HL-60 (cell line): Measurements from ENCODE around the gene BIN1.
A peak's percentile ranks its signal among the peaks of the same experiment; 100 is the strongest.

Experiments
- DNase-seq, 2 experiments: peaks; one replicate each; pipeline ENCODE4 v3.0.0-alpha.2; 2010 to 2020; ENCODE audit warnings: low read depth in 1 of 2, low spot score in 1 of 2
- H3K27ac ChIP-seq: fragments of 250-450 bp; sonication (Bioruptor Pico); replicated peaks from 2 replicates; pipeline ENCODE4 v1.5.1; 2020; ENCODE audit warnings: mild to moderate bottlenecking, moderate library complexity
- H3K27me3 ChIP-seq: fragments of 250-450 bp; sonication (Bioruptor Pico); 2 replicates; pipeline ENCODE4 v1.5.1; 2021; ENCODE audit warnings: mild to moderate bottlenecking, moderate library complexity; ENCODE audit not compliant: insufficient read depth, poor library complexity, severe bottlenecking
- H3K4me3 ChIP-seq: replicated peaks from 2 replicates; pipeline ENCODE4 v1.5.1; 2011; ENCODE audit warnings: mild to moderate bottlenecking, control low read depth, low read length; ENCODE audit not compliant: insufficient read depth
- CTCF ChIP-seq: IDR thresholded peaks from one replicate; pipeline ENCODE4 v1.5.1; 2011; ENCODE audit warnings: low read length, control low read depth, inconsistent platforms; ENCODE audit not compliant: insufficient read depth
- GABPA ChIP-seq: IDR thresholded peaks from 2 replicates; pipeline ENCODE4 v1.6.1; 2012; ENCODE audit warnings: low read depth
- POLR2AphosphoS5 ChIP-seq: IDR thresholded peaks from 2 replicates; pipeline ENCODE4 v1.6.1; 2012; ENCODE audit warnings: low read depth
- REST ChIP-seq: IDR thresholded peaks from 2 replicates; pipeline ENCODE4 v1.6.1; 2012; ENCODE audit warnings: low read depth; ENCODE audit not compliant: insufficient replicate concordance
- SPI1 ChIP-seq: IDR thresholded peaks from 2 replicates; pipeline ENCODE4 v1.6.1; 2012; ENCODE audit warnings: low read depth, mild to moderate bottlenecking, borderline replicate concordance

Gene BIN1

GRCh38 chr2:127107622-127107999 is 657 bp upstream of the BIN1 start:
- H3K27me3 ChIP-seq = peaks cover 16% of the 10 kb centered on the region
- no peak for DNase-seq
- no peak for TF ChIP-seq REST
- no peak for TF ChIP-seq GABPA
- peak overlapping the region; percentile 57 for H3K4me3 ChIP-seq
- no peak overlapping the region for H3K27ac ChIP-seq

DNA sequence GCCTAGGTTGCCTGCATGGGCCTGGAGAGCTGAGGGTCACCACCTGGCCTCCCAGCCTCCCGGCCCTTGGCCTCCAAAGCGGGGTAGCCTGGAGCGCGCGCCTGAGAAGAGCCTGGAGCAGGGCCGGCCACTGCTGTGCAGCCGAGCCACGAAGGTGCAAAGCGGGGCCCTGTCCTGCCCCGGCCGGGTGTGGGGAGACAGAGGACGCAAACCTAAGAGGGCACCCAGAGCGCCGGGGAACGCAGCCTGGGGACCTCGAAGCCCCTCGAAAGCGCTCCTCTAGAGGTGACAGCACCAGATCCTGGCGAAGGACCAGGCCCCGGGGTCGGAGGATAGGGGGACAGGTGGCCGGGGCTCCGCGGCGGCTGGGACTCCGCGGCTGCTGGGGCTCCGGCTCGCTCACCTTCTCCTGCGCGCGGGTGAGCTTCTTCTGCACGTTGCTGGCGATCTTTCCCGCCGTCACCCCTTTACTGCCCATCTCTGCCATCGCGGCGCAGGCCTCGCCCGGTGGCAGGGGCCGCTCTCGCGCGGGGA is 430 bp downstream of the BIN1 start:
- DNase-seq = no peak
- Histone ChIP-seq H3K27ac (no peak overlapping the region), H3K27me3 (peaks cover 16% of the 10 kb centered on the region), H3K4me3 (peak overlapping the region; percentile 57)
- TF ChIP-seq REST (no peak), CTCF (no peak), POLR2AphosphoS5 (no peak), SPI1 (no peak), GABPA (no peak)

DNA sequence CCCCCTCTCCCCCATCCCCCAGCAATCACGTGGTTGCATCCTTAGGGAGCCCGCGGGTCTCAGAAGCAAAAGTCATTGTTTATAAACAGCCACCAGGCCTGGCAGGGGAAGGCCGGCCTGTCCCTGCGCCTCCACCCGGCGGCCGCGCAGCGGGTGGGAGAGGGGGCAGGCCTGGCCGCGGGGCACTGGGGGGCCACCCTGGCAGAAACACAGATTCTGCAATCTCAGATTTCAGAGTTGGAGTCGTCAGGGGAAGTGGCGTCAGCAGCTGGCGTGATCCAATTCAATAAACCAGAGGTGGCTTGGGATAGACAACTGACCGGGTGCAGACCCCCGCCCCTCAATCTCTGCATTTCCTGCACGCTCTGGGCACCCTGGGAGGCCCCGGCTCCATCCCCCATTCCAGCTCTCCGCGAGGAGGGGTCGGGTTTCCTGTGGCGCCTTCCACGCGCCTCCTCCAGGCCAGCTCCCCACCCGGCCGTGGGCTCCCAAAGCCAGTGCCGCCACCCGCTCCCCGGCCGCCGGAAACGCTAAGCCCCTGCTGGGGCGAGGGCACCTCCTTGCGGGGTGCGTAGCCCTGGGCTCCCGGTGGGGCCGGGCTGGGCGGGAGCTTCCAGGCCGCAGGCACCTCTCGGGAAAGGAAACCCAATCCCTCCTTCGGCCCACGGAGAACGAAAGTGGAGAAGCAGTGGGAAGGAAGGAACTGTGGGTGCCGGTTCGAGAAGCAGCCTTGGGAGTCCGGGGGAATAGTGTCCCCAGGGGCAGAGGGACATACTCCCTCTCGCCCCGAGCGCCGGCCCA is 1.1 kb downstream of the BIN1 start:
- Histone ChIP-seq H3K27ac (no peak overlapping the region), H3K27me3 (peaks cover 16% of the 10 kb centered on the region), H3K4me3 (peak overlapping the region; percentile 57)
- DNase-seq = no peak
- no peak for TF ChIP-seq POLR2AphosphoS5
- no peak for TF ChIP-seq CTCF
- no peak for TF ChIP-seq REST
- no peak for TF ChIP-seq GABPA
- TF ChIP-seq SPI1 = no peak
